Upper lobe of left lung (tissue), 6 donors: ENCODE data around the gene NDUFB11. TPM values are rescaled to one million over a fixed set of nuclear protein-coding genes. Genes with fewer than 3 reads are reported as not detected.

Experiments used
- ATAC-seq, 2 donors: fragments of 200-7000 bp; cut with Tn5 transposase; one replicate each; pipeline ENCODE4 v1.9.1; 2022; ENCODE audit warnings: mild to moderate bottlenecking in 2 of 2, moderate library complexity in 2 of 2; ENCODE audit not compliant: low FRiP score in 2 of 2
- DNase-seq, 2 donors: peaks; one replicate each; pipeline ENCODE4 v3.0.0-alpha.2; 2019 to 2020
- H3K27ac ChIP-seq, 4 donors: fragments of 200-600 bp; sonication (generic); one replicate each; pipeline ENCODE4 v1.5.1; 2016 to 2019
- H3K27me3 ChIP-seq, 4 donors: fragments of 200-600 bp; sonication (generic); one replicate each; pipeline ENCODE4 v1.5.1; 2017 to 2019
- H3K36me3 ChIP-seq, 4 donors: fragments of 200-600 bp; sonication (generic); one replicate each; pipeline ENCODE4 v1.5.1; 2016 to 2019
- H3K4me1 ChIP-seq, 4 donors: fragments of 200-600 bp; sonication (generic); one replicate each; pipeline ENCODE4 v1.5.1; 2018 to 2019
- H3K4me3 ChIP-seq, 4 donors: fragments of 200-600 bp; sonication (generic); one replicate each; pipeline ENCODE4 v1.5.1; 2017 to 2019; ENCODE audit warnings: mild to moderate bottlenecking in 2 of 4, moderate library complexity in 1 of 4
- H3K9me3 ChIP-seq, 4 donors: fragments of 200-600 bp; sonication (generic); one replicate each; pipeline ENCODE4 v1.5.1; 2018 to 2019
- CTCF ChIP-seq, 6 experiments: fragments of 450-650 bp in 4 of 6; fragments of 200-600 bp in 2 of 6; sonication (generic) in 2 of 6; IDR thresholded peaks; one replicate each; pipeline ENCODE4 v1.5.1; 2016 to 2019; ENCODE audit warnings: antibody characterized with exemption in 6 of 6
- EP300 ChIP-seq, 4 donors: sonication (generic); formaldehyde crosslinking; IDR thresholded peaks; one replicate each; pipeline ENCODE4 v1.5.1; 2017; ENCODE audit warnings: antibody characterized with exemption in 4 of 4, control low read depth in 2 of 4
- POLR2A ChIP-seq, 4 donors: fragments of 450-650 bp; IDR thresholded peaks; one replicate each; pipeline ENCODE4 v1.5.1; 2016 to 2017; ENCODE audit warnings: antibody characterized with exemption in 4 of 4, mild to moderate bottlenecking in 2 of 4
- POLR2AphosphoS5 ChIP-seq, 2 donors: sonication (generic); formaldehyde crosslinking; IDR thresholded peaks; one replicate each; pipeline ENCODE4 v1.5.1; 2017; ENCODE audit warnings: antibody characterized with exemption in 2 of 2
- WGBS, 2 donors: methylation state at CpG; one replicate each; pipeline ENCODE4 v1.1.5; 2017 to 2018; 5-methylcytosine and 5-hydroxymethylcytosine counted together
- total RNA-seq, 6 donors: library from RNA; depleted of rRNA in 4 of 6; stranded (reverse); fragments of >200 nt in 4 of 6; gene quantifications; one replicate each; pipeline versions ENCODE4 v1.1.0 to v1.2.1, GENCODE V29; 2016 to 2021
- donor health status: DM: no; HTN: no; CAD: no; lungs with moderate emphysema.
- donor health status: DM: no; HTN: yes; CAD: no; lungs with severe emphysema.

NDUFB11 gene
- total RNA-seq, 6 donors from 2014 or later = 41.9 to 77.5 (median 66.7) TPM

GRCh38 chrX:47185241-47185640 lies 40.7 kb upstream of the NDUFB11 start:
- 86 to 97% methylated on average over 5 to 17 of the region's 17 CpGs for WGBS, 2 donors
- H3K27ac ChIP-seq = no peak overlapping the region
- H3K4me3 ChIP-seq = no peak overlapping the region
- ATAC-seq (no peak), DNase-seq (no peak)
- H3K4me1 ChIP-seq = no peaks in the 10 kb centered on the region
- H3K36me3 ChIP-seq = peaks cover 7 to 63% (median 35%) of the 10 kb centered on the region in 4 donors
- H3K27me3 ChIP-seq = no peaks in the 10 kb centered on the region
- TF ChIP-seq POLR2A (IDR thresholded peaks at IDR 0.05) (no peak), CTCF (IDR thresholded peaks at IDR 0.05) (no peak), POLR2AphosphoS5 (IDR thresholded peaks at IDR 0.05) (no peak), EP300 (IDR thresholded peaks at IDR 0.05) (no peak)
- H3K9me3 ChIP-seq = no peaks in the 10 kb centered on the region

GRCh38 chrX:47184486-47184885 lies 40.0 kb upstream of the NDUFB11 start:
- no peak for TF ChIP-seq CTCF (IDR thresholded peaks at IDR 0.05)
- DNase-seq = no peak
- Histone ChIP-seq H3K27ac (no peak overlapping the region), H3K27me3 (no peaks in the 10 kb centered on the region), H3K4me1 (no peaks in the 10 kb centered on the region), H3K36me3 (peaks cover 7 to 70% (median 38%) of the 10 kb centered on the region in 4 donors), H3K4me3 (no peak overlapping the region), H3K9me3 (no peaks in the 10 kb centered on the region)
- WGBS, 2 donors = 84 to 100% methylated on average over 3 to 4 of the region's 4 CpGs
- no peak for ATAC-seq

- TF ChIP-seq POLR2AphosphoS5 (IDR thresholded peaks at IDR 0.05) = no peak
- no peak for TF ChIP-seq EP300 (IDR thresholded peaks at IDR 0.05)
- no peak for TF ChIP-seq CTCF (IDR thresholded peaks at IDR 0.05)
- Histone ChIP-seq H3K4me1 (no peaks in the 10 kb centered on the region), H3K27ac (no peak overlapping the region), H3K36me3 (peaks cover 7 to 92% (median 48%) of the 10 kb centered on the region in 4 donors), H3K9me3 (no peaks in the 10 kb centered on the region), H3K27me3 (no peaks in the 10 kb centered on the region), H3K4me3 (no peak overlapping the region)
- ATAC-seq (no peak), DNase-seq (no peak)
- WGBS, 2 donors = 79 to 93% methylated on average over 8 to 9 of the region's 9 CpGs
Observed at GRCh38 chrX:47182106-47182700, 37.7 kb upstream of the NDUFB11 start.

GRCh38 chrX:47181301-47181700 lies 36.8 kb upstream of the NDUFB11 start:
- H3K36me3 ChIP-seq = peaks cover 7 to 90% (median 49%) of the 10 kb centered on the region in 4 donors
- ATAC-seq (no peak), DNase-seq (no peak)
- no peaks in the 10 kb centered on the region for H3K27me3 ChIP-seq
- no peak overlapping the region for H3K4me3 ChIP-seq
- TF ChIP-seq CTCF (IDR thresholded peaks at IDR 0.05) (no peak), POLR2A (IDR thresholded peaks at IDR 0.05) (no peak), POLR2AphosphoS5 (IDR thresholded peaks at IDR 0.05) (no peak), EP300 (IDR thresholded peaks at IDR 0.05) (no peak)
- no peaks in the 10 kb centered on the region for H3K4me1 ChIP-seq
- H3K27ac ChIP-seq = no peak overlapping the region
- H3K9me3 ChIP-seq = no peaks in the 10 kb centered on the region
- WGBS, 2 donors = 94% methylated on average over 10 of the region's 10 CpGs; no CpG with 5 or more reads in 1 of the 2 donors

- H3K4me3 ChIP-seq = no peak overlapping the region
- no peak overlapping the region for H3K27ac ChIP-seq
- no peak for TF ChIP-seq POLR2A (IDR thresholded peaks at IDR 0.05)
- TF ChIP-seq CTCF (IDR thresholded peaks at IDR 0.05) = no peak
- TF ChIP-seq EP300 (IDR thresholded peaks at IDR 0.05) = no peak
- TF ChIP-seq POLR2AphosphoS5 (IDR thresholded peaks at IDR 0.05) = no peak
- H3K9me3 ChIP-seq = no peaks in the 10 kb centered on the region
- DNase-seq (no peak), ATAC-seq (no peak)
- peaks cover 7 to 90% (median 48%) of the 10 kb centered on the region in 4 donors for H3K36me3 ChIP-seq
- no peaks in the 10 kb centered on the region for H3K27me3 ChIP-seq
- 84 to 94% methylated on average over 4 to 7 of the region's 8 CpGs for WGBS, 2 donors
- H3K4me1 ChIP-seq = no peaks in the 10 kb centered on the region
Observed at GRCh38 chrX:47180346-47180745, 35.8 kb upstream of the NDUFB11 start.
